Measurements from ENCODE around the gene PRSS27.
"Not testable (repeated sequence)": the region's sequence is repeated elsewhere in the genome, so short reads cannot be mapped to it uniquely, and the experiment has no call there.

The PRSS27 gene

GRCh38 chr16:2721634-2722173, 1.7 kb upstream of the PRSS27 start:
- not testable (repeated sequence) for DNase-seq

DNA sequence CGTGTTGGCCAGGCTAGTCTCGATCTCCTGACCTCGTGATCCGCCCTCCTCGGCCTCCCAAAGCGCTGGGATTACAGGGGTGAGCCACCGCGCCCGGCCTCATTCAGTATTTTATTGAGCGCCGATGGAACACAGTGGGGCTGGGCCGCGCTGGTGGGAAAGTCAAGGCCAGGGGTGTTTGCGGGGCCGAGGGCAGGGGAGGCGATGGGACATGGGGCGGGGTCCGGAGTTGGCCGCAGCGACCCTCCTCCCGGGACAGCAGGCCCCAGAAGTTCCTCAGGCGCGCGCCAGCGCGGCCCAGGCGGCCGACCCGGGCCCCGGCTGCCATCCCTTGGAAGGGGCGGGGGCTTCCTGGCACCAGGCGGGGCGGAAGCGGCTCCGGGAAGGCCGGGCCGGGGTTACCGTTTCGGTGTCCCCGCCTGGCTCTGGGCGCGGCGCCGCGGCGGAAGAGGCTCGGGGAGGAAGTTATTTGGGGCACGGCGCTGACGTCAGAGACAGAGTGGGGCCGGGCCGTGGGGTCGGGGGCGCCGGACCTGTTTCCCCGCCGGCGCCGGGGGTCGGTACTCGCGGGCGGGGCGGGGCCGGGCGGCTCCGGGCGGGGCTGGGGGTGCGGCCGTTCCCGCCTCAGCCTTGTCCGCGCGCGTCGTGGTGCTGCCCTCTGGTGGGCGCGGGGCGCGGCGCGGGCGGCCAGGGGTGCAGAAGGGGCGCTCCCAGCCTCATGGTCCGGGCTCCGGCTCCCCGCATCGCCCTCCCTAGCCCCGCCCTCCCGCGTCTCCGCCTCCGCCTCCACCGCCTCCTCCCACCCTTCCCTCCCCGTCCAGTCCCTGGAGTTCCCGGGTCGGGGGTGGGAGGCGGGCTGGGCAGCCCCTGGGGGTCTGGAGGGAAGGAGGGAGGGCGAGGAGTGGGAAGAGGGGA, 952 bp upstream of the PRSS27 start:
- DNase-seq = peak; percentile 95

GRCh38 chr16:2719328-2720063, 528 bp downstream of the PRSS27 start:
- no peak for DNase-seq

- no peak for DNase-seq
Measured at GRCh38 chr16:2717383-2718263, 2.4 kb downstream of the PRSS27 start.

DNA sequence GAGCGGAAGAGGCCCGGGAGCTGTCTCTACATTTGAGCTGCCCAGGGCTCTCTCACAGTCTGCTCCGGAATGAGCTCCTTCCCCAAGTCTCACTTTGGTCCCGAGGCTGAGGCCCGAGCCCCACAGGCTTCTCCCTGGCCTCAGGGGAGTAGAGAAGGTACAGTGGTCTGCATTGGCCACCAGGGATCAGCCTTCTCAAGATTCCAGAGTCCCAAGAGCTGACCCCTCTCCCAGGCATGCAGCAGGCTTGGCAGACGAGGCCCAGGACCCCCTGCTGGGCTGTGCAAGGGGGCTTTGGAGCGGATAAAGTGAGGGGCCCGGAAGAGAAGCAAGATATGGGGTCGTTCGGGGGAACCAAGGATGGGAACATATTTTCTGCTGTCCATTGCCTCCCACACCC, 3.1 kb downstream of the PRSS27 start:
- no peak for DNase-seq

- no peak for DNase-seq
Measured at GRCh38 chr16:2715966-2716885, 3.8 kb downstream of the PRSS27 start.

GRCh38 chr16:2715519-2715918, 4.5 kb downstream of the PRSS27 start:
- DNase-seq = no peak

- DNase-seq = no peak
Measured at GRCh38 chr16:2715064-2715463, 5.0 kb downstream of the PRSS27 start.

- DNase-seq = peak; percentile 33
Measured at GRCh38 chr16:2713985-2714774, 5.8 kb downstream of the PRSS27 start.

- no peak for DNase-seq
Measured at GRCh38 chr16:2713523-2713922, 6.5 kb downstream of the PRSS27 start.

DNA sequence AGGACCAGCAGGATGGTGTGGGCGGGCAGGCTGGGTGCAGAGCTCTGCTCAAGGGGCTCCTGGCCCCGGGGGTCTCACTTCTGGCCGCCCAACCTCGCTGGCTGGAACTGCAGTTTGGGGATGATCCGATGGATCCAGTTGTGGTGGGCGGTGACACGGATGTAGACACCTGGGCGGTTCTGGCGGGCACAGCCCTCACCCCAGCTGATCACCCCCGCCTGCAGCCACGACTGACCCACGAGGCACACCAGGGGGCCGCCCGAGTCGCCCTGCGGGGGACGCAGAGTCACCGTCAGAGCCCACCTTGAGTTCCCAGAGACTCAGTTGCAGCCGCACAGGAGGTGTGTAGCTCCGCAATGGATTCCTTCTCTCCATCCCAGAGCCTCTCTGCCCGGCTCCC, 7.5 kb downstream of the PRSS27 start:
- no peak for DNase-seq

DNA sequence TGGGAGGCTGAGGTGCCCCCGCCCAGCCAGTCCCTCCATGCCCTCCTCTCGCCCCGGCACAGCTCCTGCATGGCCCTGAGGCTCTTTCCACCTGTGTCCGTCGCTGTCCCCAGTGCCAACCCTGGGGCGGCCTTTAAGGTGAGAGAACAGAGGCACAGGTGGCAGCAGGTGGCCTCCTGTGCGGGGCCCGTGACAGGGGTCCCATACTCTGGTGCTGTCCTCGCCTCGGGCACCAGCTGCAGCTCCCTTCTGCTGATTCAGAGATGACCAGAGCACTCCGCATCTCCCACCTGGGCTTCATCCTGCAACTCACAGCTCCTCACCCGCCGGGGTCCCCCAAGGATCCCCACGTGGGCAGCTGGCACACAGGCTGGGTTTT, 8.0 kb downstream of the PRSS27 start:
- DNase-seq = no peak

- DNase-seq = no peak
Measured at GRCh38 chr16:2711370-2712062, 8.5 kb downstream of the PRSS27 start.

DNA sequence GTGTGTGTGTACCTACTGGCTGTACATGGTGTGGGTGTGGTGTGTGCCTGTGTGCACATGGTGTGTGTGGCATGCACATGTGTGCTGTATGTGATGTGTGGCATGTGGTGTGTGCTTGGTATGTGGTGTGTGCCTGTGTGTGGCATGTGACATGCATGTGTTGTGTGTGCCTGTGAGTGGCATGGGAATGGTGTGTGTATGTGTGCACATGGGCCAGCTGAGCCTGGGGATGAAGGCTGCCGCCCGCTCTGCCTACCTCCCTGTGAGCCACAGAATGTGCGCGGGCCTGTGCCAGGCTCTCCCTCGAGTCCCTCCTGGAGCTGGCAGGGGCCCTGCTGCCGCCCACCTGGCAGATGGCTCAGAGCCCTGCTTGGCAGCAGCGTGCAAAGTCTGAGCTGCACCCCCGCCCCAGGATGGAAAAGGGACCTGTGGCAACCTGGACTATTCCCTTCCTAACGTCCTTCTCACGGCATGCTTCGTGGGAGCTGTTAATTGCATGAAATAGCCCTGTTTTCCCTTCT, 9.3 kb downstream of the PRSS27 start:
- DNase-seq = peak; percentile 59

- no peak for DNase-seq
Measured at GRCh38 chr16:2710021-2710710, 9.9 kb downstream of the PRSS27 start.

DNA sequence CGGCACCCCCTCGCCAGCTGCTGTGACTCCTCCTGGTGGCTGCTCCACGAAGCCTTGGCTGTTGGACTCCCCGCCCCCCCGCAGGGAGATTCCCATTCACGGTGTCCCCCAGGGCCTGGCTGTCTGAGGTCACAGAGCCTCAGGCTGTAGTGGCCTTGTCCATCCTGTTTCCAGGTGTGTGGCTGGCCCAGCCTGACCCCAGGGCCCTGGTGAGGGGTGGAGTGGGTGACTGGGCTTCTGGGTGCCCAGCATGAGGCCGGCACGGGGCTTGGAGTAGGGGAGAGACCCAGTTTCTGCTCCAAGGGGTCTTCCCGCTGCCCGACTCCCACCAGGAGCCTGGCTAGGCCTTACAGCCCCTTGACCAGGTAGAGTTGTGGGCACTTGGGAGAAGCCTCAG, 10.4 kb downstream of the PRSS27 start:
- DNase-seq = no peak

DNA sequence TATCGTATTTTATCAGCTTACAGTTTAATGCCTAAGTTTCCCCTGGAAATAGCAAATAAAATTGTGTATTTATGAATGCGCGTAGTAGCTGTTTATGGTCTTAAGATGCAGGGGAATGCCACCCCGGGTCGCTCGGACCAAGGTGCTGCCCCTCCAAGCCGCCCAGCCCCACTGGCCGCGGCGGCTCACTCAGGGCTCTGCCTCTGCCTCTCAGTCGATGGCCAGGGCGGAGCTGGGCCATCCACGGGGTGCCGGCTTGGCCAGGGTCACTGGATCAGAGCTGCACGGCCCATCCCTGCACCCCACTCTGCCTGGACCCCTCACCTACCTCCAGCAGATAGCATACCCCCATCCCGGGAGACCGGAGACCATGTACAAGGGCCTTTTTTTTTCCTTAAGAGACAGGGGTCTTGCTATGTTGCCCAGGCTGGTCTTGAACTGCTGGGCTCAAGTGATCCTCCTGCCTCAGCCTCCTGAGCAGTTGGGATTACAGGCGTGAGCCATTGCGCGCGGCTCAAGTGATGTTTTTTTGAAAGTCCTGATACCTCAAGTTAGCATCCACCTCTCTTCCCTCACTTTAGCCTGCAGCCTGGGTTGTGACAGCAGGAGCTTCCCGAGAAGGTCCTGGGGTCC, 11.0 kb downstream of the PRSS27 start:
- DNase-seq = no peak

- DNase-seq = no peak
Measured at GRCh38 chr16:2708290-2708639, 11.8 kb downstream of the PRSS27 start.
